ENCODE data around the gene SLC26A6. TPM values are rescaled to one million over a fixed set of nuclear protein-coding genes. Genes with fewer than 3 reads are reported as not detected.

The SLC26A6 gene
- total and polyA plus RNA-seq, 2 donors = 8.0 to 12.9 TPM

GRCh38 chr3:48594417-48595049 lies 40.7 kb downstream of the SLC26A6 start:
- Histone ChIP-seq H3K27ac (ENCODE audit: low read depth) (no peak overlapping the region), H3K4me3 (ENCODE audit: low read depth, low read length) (peak overlapping the region; percentile 38), H3K36me3 (ENCODE audit: insufficient read depth) (peaks cover 1% of the 10 kb centered on the region), H3K4me1 (ENCODE audit: insufficient read depth) (no peaks in the 10 kb centered on the region)
- 31% methylated on average over 39 of the region's 39 CpGs for WGBS
- DNase-seq (ENCODE audit: extremely low spot score) = no peak

- DNase-seq (ENCODE audit: extremely low spot score) = no peak
- Histone ChIP-seq H3K4me1 (ENCODE audit: insufficient read depth) (no peaks in the 10 kb centered on the region), H3K27ac (ENCODE audit: low read depth) (no peak overlapping the region), H3K36me3 (ENCODE audit: insufficient read depth) (no peaks in the 10 kb centered on the region), H3K4me3 (ENCODE audit: low read depth, low read length) (no peak overlapping the region)
- WGBS = 94% methylated on average over 9 of the region's 9 CpGs
Observed at GRCh38 chr3:48593337-48593736, 41.9 kb downstream of the SLC26A6 start.

GRCh38 chr3:48592519-48593087 lies 42.7 kb downstream of the SLC26A6 start:
- no peak for DNase-seq (ENCODE audit: extremely low spot score)
- Histone ChIP-seq H3K4me1 (ENCODE audit: insufficient read depth) (no peaks in the 10 kb centered on the region), H3K36me3 (ENCODE audit: insufficient read depth) (no peaks in the 10 kb centered on the region), H3K4me3 (ENCODE audit: low read depth, low read length) (no peak overlapping the region), H3K27ac (ENCODE audit: low read depth) (no peak overlapping the region)
- WGBS = 91% methylated on average over 21 of the region's 21 CpGs

GRCh38 chr3:48591886-48592518 lies 43.3 kb downstream of the SLC26A6 start:
- 94% methylated on average over 22 of the region's 22 CpGs for WGBS
- H3K27ac ChIP-seq (ENCODE audit: low read depth) = no peak overlapping the region
- no peaks in the 10 kb centered on the region for H3K36me3 ChIP-seq (ENCODE audit: insufficient read depth)
- no peak for DNase-seq (ENCODE audit: extremely low spot score)
- H3K4me1 ChIP-seq (ENCODE audit: insufficient read depth) = no peaks in the 10 kb centered on the region
- no peak overlapping the region for H3K4me3 ChIP-seq (ENCODE audit: low read depth, low read length)

- WGBS = 93% methylated on average over 14 of the region's 14 CpGs
- H3K4me3 ChIP-seq (ENCODE audit: low read depth, low read length) = no peak overlapping the region
- H3K4me1 ChIP-seq (ENCODE audit: insufficient read depth) = no peaks in the 10 kb centered on the region
- no peaks in the 10 kb centered on the region for H3K36me3 ChIP-seq (ENCODE audit: insufficient read depth)
- DNase-seq (ENCODE audit: extremely low spot score) = no peak
- H3K27ac ChIP-seq (ENCODE audit: low read depth) = no peak overlapping the region
Observed at GRCh38 chr3:48591436-48591835, 43.8 kb downstream of the SLC26A6 start.

GRCh38 chr3:48588230-48588629 lies 47.0 kb downstream of the SLC26A6 start:
- Histone ChIP-seq H3K36me3 (ENCODE audit: insufficient read depth) (no peaks in the 10 kb centered on the region), H3K4me1 (ENCODE audit: insufficient read depth) (no peaks in the 10 kb centered on the region), H3K4me3 (ENCODE audit: low read depth, low read length) (no peak overlapping the region), H3K27ac (ENCODE audit: low read depth) (no peak overlapping the region)
- no peak for DNase-seq (ENCODE audit: extremely low spot score)
- 77% methylated on average over 15 of the region's 15 CpGs for WGBS

- DNase-seq (ENCODE audit: extremely low spot score) = no peak
- H3K4me1 ChIP-seq (ENCODE audit: insufficient read depth) = no peaks in the 10 kb centered on the region
- no peak overlapping the region for H3K27ac ChIP-seq (ENCODE audit: low read depth)
- no peaks in the 10 kb centered on the region for H3K36me3 ChIP-seq (ENCODE audit: insufficient read depth)
- 84% methylated on average over 11 of the region's 11 CpGs for WGBS
- no peak overlapping the region for H3K4me3 ChIP-seq (ENCODE audit: low read depth, low read length)
Observed at GRCh38 chr3:48587686-48588085, 47.6 kb downstream of the SLC26A6 start.

- H3K4me1 ChIP-seq (ENCODE audit: insufficient read depth) = no peaks in the 10 kb centered on the region
- no peak for DNase-seq (ENCODE audit: extremely low spot score)
- H3K4me3 ChIP-seq (ENCODE audit: low read depth, low read length) = no peak overlapping the region
- WGBS = 82% methylated on average over 8 of the region's 8 CpGs
- no peaks in the 10 kb centered on the region for H3K36me3 ChIP-seq (ENCODE audit: insufficient read depth)
- no peak overlapping the region for H3K27ac ChIP-seq (ENCODE audit: low read depth)
Observed at GRCh38 chr3:48585411-48585810, 49.9 kb downstream of the SLC26A6 start.

GRCh38 chr3:48584836-48585235 lies 50.4 kb downstream of the SLC26A6 start:
- 92% methylated on average over 9 of the region's 9 CpGs for WGBS
- Histone ChIP-seq H3K27ac (ENCODE audit: low read depth) (no peak overlapping the region), H3K36me3 (ENCODE audit: insufficient read depth) (no peaks in the 10 kb centered on the region), H3K4me3 (ENCODE audit: low read depth, low read length) (no peak overlapping the region), H3K4me1 (ENCODE audit: insufficient read depth) (no peaks in the 10 kb centered on the region)
- no peak for DNase-seq (ENCODE audit: extremely low spot score)

GRCh38 chr3:48581621-48582481 lies 53.4 kb downstream of the SLC26A6 start:
- 92% methylated on average over 14 of the region's 14 CpGs for WGBS
- no peak overlapping the region for H3K27ac ChIP-seq (ENCODE audit: low read depth)

GRCh38 chr3:48576647-48577046 lies 58.6 kb downstream of the SLC26A6 start:
- Histone ChIP-seq H3K4me3 (ENCODE audit: low read depth, low read length) (no peak overlapping the region), H3K27ac (ENCODE audit: low read depth) (no peak overlapping the region), H3K36me3 (ENCODE audit: insufficient read depth) (no peaks in the 10 kb centered on the region), H3K4me1 (ENCODE audit: insufficient read depth) (no peaks in the 10 kb centered on the region)
- 88% methylated on average over 4 of the region's 4 CpGs for WGBS
- no peak for DNase-seq (ENCODE audit: extremely low spot score)

More at GRCh38 chr3:48581621-48582481, 53.4 kb downstream of the SLC26A6 start:
- DNase-seq (ENCODE audit: extremely low spot score) = no peak
- Histone ChIP-seq H3K36me3 (ENCODE audit: insufficient read depth) (no peaks in the 10 kb centered on the region), H3K4me1 (ENCODE audit: insufficient read depth) (no peaks in the 10 kb centered on the region), H3K4me3 (ENCODE audit: low read depth, low read length) (no peak overlapping the region)
